ENCODE results near the gene CLEC4M. TPM values are rescaled to one million over a fixed set of nuclear protein-coding genes. Genes with fewer than 3 reads are reported as not detected.
"Not testable (repeated sequence)": the region's sequence is repeated elsewhere in the genome, so short reads cannot be mapped to it uniquely, and the experiment has no call there.

Gene CLEC4M
- total RNA-seq, 1 donor from 2014 or later: not detected

DNA sequence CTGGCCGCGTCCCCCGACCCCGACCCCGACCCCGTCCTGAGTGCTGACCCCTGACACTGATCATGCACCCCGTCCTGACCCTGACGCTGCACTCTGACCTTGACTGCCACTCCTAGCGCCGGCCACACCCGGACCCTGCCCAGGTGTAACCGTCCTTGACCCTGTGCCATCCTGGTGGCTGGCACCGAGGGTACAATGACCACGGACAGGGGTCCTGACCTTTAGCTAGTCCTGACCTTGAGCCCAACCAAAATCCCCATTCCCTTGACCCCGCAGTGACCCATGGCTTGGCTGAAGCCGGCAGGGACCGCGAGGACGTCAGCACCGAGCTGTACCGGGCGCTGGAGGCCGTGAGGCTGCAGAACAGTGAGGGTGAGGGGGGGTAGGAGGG lies 25.9 kb downstream of the CLEC4M start:
- TF ChIP-seq, protein P1, sequence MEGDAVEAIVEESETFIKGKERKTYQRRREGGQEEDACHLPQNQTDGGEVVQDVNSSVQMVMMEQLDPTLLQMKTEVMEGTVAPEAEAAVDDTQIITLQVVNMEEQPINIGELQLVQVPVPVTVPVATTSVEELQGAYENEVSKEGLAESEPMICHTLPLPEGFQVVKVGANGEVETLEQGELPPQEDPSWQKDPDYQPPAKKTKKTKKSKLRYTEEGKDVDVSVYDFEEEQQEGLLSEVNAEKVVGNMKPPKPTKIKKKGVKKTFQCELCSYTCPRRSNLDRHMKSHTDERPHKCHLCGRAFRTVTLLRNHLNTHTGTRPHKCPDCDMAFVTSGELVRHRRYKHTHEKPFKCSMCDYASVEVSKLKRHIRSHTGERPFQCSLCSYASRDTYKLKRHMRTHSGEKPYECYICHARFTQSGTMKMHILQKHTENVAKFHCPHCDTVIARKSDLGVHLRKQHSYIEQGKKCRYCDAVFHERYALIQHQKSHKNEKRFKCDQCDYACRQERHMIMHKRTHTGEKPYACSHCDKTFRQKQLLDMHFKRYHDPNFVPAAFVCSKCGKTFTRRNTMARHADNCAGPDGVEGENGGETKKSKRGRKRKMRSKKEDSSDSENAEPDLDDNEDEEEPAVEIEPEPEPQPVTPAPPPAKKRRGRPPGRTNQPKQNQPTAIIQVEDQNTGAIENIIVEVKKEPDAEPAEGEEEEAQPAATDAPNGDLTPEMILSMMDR (IDR thresholded peaks at IDR 0.05): no peak
- Mint-ChIP-seq H3K9me3 (ENCODE audit: low read depth) (peaks cover 7% of the 10 kb centered on the region), H3K27ac (ENCODE audit: unreplicated experiment) (no peak overlapping the region), H3K4me3 (ENCODE audit: unreplicated experiment) (no peak overlapping the region), H3K4me1 (ENCODE audit: low read depth) (no peaks in the 10 kb centered on the region), H3K36me3 (ENCODE audit: low read depth) (peaks cover 3% of the 10 kb centered on the region), H3K27me3 (ENCODE audit: low read depth) (peaks cover 43% of the 10 kb centered on the region)
- DNase-seq (ENCODE audit: low spot score): no peak

DNA sequence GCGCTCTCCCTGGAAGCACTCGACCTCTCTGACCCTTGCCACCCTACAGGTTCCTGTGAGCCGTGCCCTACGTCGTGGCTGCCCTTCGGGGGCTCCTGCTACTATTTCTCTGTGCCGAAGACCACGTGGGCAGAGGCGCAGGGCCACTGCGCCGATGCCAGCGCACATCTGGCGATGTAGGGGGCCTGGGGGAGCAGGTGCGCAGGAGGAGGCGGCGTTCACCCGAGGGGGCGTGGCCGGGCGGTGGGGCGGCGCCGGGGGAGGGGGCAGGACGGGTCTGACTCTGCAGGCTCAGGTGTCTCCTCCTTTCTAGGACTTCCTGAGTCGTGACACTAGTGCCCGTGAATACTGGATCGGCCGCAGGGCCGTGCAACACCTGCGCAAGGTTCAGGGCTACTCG lies 26.4 kb downstream of the CLEC4M start:
- H3K27me3 Mint-ChIP-seq (ENCODE audit: low read depth): peaks cover 40% of the 10 kb centered on the region
- peaks cover 3% of the 10 kb centered on the region for H3K36me3 Mint-ChIP-seq (ENCODE audit: low read depth)
- no peak overlapping the region for H3K4me3 Mint-ChIP-seq (ENCODE audit: unreplicated experiment)
- H3K9me3 Mint-ChIP-seq (ENCODE audit: low read depth): peaks cover 12% of the 10 kb centered on the region
- no peak overlapping the region for H3K27ac Mint-ChIP-seq (ENCODE audit: unreplicated experiment)
- DNase-seq (ENCODE audit: low spot score): no peak
- H3K4me1 Mint-ChIP-seq (ENCODE audit: low read depth): no peaks in the 10 kb centered on the region
- TF ChIP-seq, protein P1 (IDR thresholded peaks at IDR 0.05): no peak

DNA sequence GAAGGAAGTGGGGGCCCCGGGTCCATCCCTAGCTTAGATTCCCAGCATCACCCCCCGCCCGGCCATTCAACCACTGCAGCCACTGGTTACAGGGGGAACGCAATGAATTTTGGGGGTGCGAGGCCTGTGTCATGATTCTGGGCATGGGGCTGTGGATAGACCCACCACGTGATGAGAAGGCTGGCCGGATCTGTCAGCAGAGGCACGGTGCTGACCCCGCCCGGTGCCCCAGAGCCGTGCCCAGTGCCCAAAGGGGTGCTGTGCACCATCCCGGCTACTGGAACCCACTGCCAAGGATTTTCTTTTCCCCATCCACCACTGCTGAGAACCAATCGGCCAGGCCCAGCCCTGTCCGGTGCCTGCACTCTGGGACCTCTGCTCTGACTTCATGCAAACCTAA lies 27.4 kb downstream of the CLEC4M start:
- H3K27me3 Mint-ChIP-seq (ENCODE audit: low read depth): peaks cover 33% of the 10 kb centered on the region
- no peaks in the 10 kb centered on the region for H3K4me1 Mint-ChIP-seq (ENCODE audit: low read depth)
- H3K4me3 Mint-ChIP-seq (ENCODE audit: unreplicated experiment): no peak overlapping the region
- TF ChIP-seq, protein P1 (IDR thresholded peaks at IDR 0.05): no peak
- peaks cover 3% of the 10 kb centered on the region for H3K36me3 Mint-ChIP-seq (ENCODE audit: low read depth)
- no peak overlapping the region for H3K27ac Mint-ChIP-seq (ENCODE audit: unreplicated experiment)
- DNase-seq (ENCODE audit: low spot score): no peak
- H3K9me3 Mint-ChIP-seq (ENCODE audit: low read depth): peaks cover 8% of the 10 kb centered on the region

DNA sequence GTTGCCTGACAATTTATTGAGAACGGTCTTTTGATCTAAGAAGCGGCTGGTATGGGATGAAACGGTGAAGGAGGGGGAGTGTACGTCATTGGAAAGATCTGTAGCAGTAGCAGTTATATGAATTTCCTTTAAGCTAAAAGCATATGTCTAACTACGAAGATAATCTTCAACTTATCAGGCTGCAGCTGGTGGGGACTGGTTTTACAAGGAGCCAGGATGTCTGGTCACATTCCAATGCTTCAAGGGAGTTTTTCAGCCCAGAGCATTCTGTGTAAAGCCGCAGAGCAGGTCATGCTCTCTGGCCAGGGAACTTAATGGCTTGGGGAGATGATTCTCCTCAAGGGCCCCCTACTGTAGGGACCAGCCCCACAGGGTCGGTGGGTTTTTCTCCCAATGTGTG lies 29.2 kb downstream of the CLEC4M start:
- peaks cover 1% of the 10 kb centered on the region for H3K36me3 Mint-ChIP-seq (ENCODE audit: low read depth)
- DNase-seq (ENCODE audit: low spot score): no peak
- H3K9me3 Mint-ChIP-seq (ENCODE audit: low read depth): peaks cover 8% of the 10 kb centered on the region
- TF ChIP-seq, protein P1 (IDR thresholded peaks at IDR 0.05): no peak
- H3K4me3 Mint-ChIP-seq (ENCODE audit: unreplicated experiment): no peak overlapping the region
- H3K4me1 Mint-ChIP-seq (ENCODE audit: low read depth): no peaks in the 10 kb centered on the region
- no peak overlapping the region for H3K27ac Mint-ChIP-seq (ENCODE audit: unreplicated experiment)
- peaks cover 25% of the 10 kb centered on the region for H3K27me3 Mint-ChIP-seq (ENCODE audit: low read depth)

DNA sequence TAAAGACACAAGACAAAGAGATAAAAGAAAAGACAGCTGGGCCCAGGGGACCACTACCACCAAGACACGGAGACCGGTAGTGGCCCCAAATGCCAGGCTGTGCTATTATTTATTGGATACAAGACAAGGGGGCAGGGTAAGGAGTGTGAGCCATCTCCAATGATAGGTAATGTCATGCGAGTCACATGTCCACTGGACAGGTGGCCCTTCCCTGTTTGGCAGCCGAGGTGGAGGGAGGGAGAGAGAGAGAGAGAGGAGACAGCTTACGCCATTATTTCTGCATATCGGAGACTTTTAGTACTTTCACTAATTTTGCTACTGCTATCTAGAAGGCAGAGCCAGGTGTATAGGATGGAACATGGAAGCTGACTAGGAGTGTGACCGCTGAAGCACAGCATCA lies 29.7 kb downstream of the CLEC4M start:
- not testable (repeated sequence) for DNase-seq (ENCODE audit: low spot score); H3K9me3 Mint-ChIP-seq (ENCODE audit: low read depth); H3K4me3 Mint-ChIP-seq (ENCODE audit: unreplicated experiment); H3K36me3 Mint-ChIP-seq (ENCODE audit: low read depth); H3K4me1 Mint-ChIP-seq (ENCODE audit: low read depth); H3K27ac Mint-ChIP-seq (ENCODE audit: unreplicated experiment)
- H3K27me3 Mint-ChIP-seq (ENCODE audit: low read depth): peaks cover 26% of the 10 kb centered on the region

DNA sequence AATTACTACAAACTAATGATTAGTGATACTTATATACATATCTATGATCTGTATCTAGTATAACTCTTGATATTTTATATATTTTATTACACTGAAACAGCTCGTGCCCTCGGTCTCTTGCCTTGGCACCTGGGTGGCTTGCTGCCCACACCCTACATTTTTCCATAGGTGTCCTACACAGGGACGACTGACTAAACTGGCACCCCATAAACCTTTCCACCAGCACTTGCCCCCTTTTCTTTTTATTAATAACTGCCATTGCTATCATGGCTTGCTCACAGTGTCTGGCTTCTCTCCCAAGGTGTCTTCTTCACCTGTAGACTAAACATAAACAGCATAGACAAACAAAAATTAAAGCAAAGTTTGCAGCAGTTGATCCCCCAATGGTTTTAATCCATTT lies 30.4 kb downstream of the CLEC4M start:
- no peak overlapping the region for H3K27ac Mint-ChIP-seq (ENCODE audit: unreplicated experiment)
- no peaks in the 10 kb centered on the region for H3K4me1 Mint-ChIP-seq (ENCODE audit: low read depth)
- peaks cover 1% of the 10 kb centered on the region for H3K36me3 Mint-ChIP-seq (ENCODE audit: low read depth)
- H3K27me3 Mint-ChIP-seq (ENCODE audit: low read depth): peaks cover 30% of the 10 kb centered on the region
- no peak for DNase-seq (ENCODE audit: low spot score)
- TF ChIP-seq, protein P1 (IDR thresholded peaks at IDR 0.05): no peak
- H3K4me3 Mint-ChIP-seq (ENCODE audit: unreplicated experiment): no peak overlapping the region
- peaks cover 8% of the 10 kb centered on the region for H3K9me3 Mint-ChIP-seq (ENCODE audit: low read depth)
